ENCODE data around the gene COX5A. TPM values are rescaled to one million over a fixed set of nuclear protein-coding genes. Genes with fewer than 3 reads are reported as not detected.

Gene COX5A
- total RNA-seq, 2 donors from 2014 or later: 243 to 279 TPM

DNA sequence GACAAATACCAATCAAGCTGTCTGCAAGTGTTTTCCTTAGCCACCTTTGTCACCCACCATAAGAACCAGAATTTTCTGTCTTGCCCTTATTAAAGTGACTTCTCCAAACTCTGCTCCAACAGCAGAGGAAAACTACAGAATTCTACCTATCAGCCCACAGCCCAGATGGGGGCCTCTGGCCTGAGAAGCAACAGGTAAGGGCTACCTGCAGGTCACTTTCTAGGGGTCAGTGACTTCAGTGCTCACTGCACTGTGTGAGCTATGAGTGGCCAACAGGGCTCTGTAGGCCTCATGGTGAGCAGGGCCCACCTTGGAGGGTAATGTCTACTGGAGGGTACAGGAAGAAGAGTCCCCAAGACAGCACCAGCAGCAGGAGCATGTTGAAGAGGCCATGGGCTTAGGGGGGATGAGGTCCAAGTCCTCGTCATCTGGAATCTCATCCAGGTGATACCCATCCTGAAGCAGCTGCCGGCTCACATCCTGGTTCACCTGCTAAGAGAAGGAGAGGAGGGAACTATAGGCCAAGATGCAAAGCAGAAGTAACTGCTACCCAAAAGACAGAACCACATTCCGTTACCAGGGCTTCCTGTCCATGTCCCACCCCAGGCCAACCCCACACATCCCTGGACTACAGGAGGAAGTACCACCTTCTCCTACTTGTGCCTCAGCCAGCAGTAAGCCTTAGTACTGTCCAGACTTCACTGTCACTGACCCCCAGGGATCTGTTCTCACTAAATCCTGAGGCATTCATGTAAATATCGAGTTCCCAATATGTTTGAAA is 35.4 kb downstream of the COX5A start:
- Mint-ChIP-seq H3K4me3 (no peak overlapping the region), H3K27ac (no peak overlapping the region), H3K9me3 (no peaks in the 10 kb centered on the region), H3K4me1 (peaks cover 14% of the 10 kb centered on the region), H3K36me3 (ENCODE audit: low read depth) (peaks cover 62% of the 10 kb centered on the region), H3K27me3 (ENCODE audit: insufficient read depth) (no peaks in the 10 kb centered on the region)
- TF ChIP-seq, protein P1, sequence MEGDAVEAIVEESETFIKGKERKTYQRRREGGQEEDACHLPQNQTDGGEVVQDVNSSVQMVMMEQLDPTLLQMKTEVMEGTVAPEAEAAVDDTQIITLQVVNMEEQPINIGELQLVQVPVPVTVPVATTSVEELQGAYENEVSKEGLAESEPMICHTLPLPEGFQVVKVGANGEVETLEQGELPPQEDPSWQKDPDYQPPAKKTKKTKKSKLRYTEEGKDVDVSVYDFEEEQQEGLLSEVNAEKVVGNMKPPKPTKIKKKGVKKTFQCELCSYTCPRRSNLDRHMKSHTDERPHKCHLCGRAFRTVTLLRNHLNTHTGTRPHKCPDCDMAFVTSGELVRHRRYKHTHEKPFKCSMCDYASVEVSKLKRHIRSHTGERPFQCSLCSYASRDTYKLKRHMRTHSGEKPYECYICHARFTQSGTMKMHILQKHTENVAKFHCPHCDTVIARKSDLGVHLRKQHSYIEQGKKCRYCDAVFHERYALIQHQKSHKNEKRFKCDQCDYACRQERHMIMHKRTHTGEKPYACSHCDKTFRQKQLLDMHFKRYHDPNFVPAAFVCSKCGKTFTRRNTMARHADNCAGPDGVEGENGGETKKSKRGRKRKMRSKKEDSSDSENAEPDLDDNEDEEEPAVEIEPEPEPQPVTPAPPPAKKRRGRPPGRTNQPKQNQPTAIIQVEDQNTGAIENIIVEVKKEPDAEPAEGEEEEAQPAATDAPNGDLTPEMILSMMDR (conservative IDR thresholded peaks at IDR 0.05): no peak
- 98 to 100% methylated on average over 4 of the region's 4 CpGs for WGBS, 2 experiments (ENCODE audit: insufficient coverage in 1 of 2, insufficient read length in 1 of 2)
- Histone ChIP-seq H3K36me3 (ENCODE audit: control insufficient read depth, insufficient read depth, low read length) (peaks cover 70% of the 10 kb centered on the region), H3K9me3 (ENCODE audit: control insufficient read depth, low read length) (no peaks in the 10 kb centered on the region), H3K27me3 (ENCODE audit: control insufficient read depth, insufficient read depth, low read length, poor library complexity, severe bottlenecking) (no peaks in the 10 kb centered on the region), H3K4me3 (ENCODE audit: low read length) (no peak overlapping the region), H3K9ac (ENCODE audit: extremely low read depth, low read length, poor library complexity, severe bottlenecking) (no peak overlapping the region), H3K27ac (ENCODE audit: low read depth, low read length) (no peak overlapping the region), H3K4me1 (ENCODE audit: control insufficient read depth, insufficient read depth, low read length) (peaks cover 10% of the 10 kb centered on the region)
- no peak for DNase-seq

DNA sequence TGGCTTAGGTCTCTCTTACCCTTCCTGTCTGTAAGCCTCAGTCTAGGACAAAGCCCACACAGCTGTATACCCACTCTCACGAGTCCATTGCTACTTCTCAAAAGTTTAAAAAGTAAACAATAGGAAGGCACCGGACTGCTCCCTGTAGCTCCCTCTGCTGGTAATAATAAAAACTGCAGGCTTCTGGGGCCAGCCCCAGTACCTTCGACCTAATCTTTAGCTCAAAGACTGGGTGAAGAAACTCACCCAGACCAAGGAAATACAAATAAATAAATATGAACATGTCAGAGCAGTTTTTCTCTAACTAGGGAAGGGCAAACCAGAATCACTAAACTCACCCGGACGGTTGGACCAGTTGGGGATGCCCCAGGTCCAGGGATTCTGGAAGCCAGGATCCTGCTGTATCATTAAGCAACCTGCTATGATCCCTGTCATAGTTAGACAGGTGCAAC is 36.2 kb downstream of the COX5A start:
- WGBS, 2 experiments (ENCODE audit: insufficient coverage in 1 of 2, insufficient read length in 1 of 2): 55 to 58% methylated on average over 3 to 5 of the region's 5 CpGs
- Mint-ChIP-seq H3K4me3 (no peak overlapping the region), H3K9me3 (no peaks in the 10 kb centered on the region), H3K36me3 (ENCODE audit: low read depth) (peaks cover 62% of the 10 kb centered on the region), H3K27ac (no peak overlapping the region), H3K27me3 (ENCODE audit: insufficient read depth) (no peaks in the 10 kb centered on the region), H3K4me1 (peaks cover 11% of the 10 kb centered on the region)
- no peak overlapping the region for H3K27ac ChIP-seq (ENCODE audit: low read depth, low read length)
- no peaks in the 10 kb centered on the region for H3K9me3 ChIP-seq (ENCODE audit: control insufficient read depth, low read length)
- H3K27me3 ChIP-seq (ENCODE audit: control insufficient read depth, insufficient read depth, low read length, poor library complexity, severe bottlenecking): no peaks in the 10 kb centered on the region
- no peak overlapping the region for H3K4me3 ChIP-seq (ENCODE audit: low read length)
- TF ChIP-seq, protein P1 (conservative IDR thresholded peaks at IDR 0.05): peak; percentile 98
- H3K36me3 ChIP-seq (ENCODE audit: control insufficient read depth, insufficient read depth, low read length): peaks cover 75% of the 10 kb centered on the region
- peak; percentile 82 for DNase-seq
- H3K4me1 ChIP-seq (ENCODE audit: control insufficient read depth, insufficient read depth, low read length): peaks cover 4% of the 10 kb centered on the region
- no peak overlapping the region for H3K9ac ChIP-seq (ENCODE audit: extremely low read depth, low read length, poor library complexity, severe bottlenecking)

- peak overlapping the region; percentile 55 for H3K27ac Mint-ChIP-seq
- no peaks in the 10 kb centered on the region for H3K9me3 Mint-ChIP-seq
- DNase-seq: no peak
Observed at GRCh38 chr15:74897300-74897701, 40.6 kb downstream of the COX5A start.

More at GRCh38 chr15:74897300-74897701, 40.6 kb downstream of the COX5A start:
- TF ChIP-seq, protein P1 (conservative IDR thresholded peaks at IDR 0.05): no peak
- Mint-ChIP-seq H3K27me3 (ENCODE audit: insufficient read depth) (no peaks in the 10 kb centered on the region), H3K4me3 (no peak overlapping the region), H3K4me1 (no peaks in the 10 kb centered on the region), H3K36me3 (ENCODE audit: low read depth) (peaks cover 53% of the 10 kb centered on the region)
- H3K36me3 ChIP-seq (ENCODE audit: control insufficient read depth, insufficient read depth, low read length): peaks cover 68% of the 10 kb centered on the region
- no peaks in the 10 kb centered on the region for H3K9me3 ChIP-seq (ENCODE audit: control insufficient read depth, low read length)
- H3K27me3 ChIP-seq (ENCODE audit: control insufficient read depth, insufficient read depth, low read length, poor library complexity, severe bottlenecking): no peaks in the 10 kb centered on the region
- peak overlapping the region; percentile 44 for H3K27ac ChIP-seq (ENCODE audit: low read depth, low read length)
- H3K4me3 ChIP-seq (ENCODE audit: low read length): no peak overlapping the region
- H3K4me1 ChIP-seq (ENCODE audit: control insufficient read depth, insufficient read depth, low read length): no peaks in the 10 kb centered on the region
- WGBS, 2 experiments (ENCODE audit: insufficient coverage in 1 of 2, insufficient read length in 1 of 2): 83 to 93% methylated on average over 3 to 6 of the region's 6 CpGs
- no peak overlapping the region for H3K9ac ChIP-seq (ENCODE audit: extremely low read depth, low read length, poor library complexity, severe bottlenecking)
